Measurements from ENCODE around the gene JMJD6. TPM values are rescaled to one million over a fixed set of nuclear protein-coding genes. Genes with fewer than 3 reads are reported as not detected.

Gene JMJD6
- 65.2 TPM for total RNA-seq
- long read RNA-seq, full-length matches to known transcripts = 86 of 125 reads
- long read RNA-seq, partial matches to known transcripts = 32 of 125 reads
- long read RNA-seq, other reads (novel, unspliced or antisense) = 7 of 125 reads

GRCh38 chr17:76726231-76726775 is at the start of gene JMJD6:
JMJD6 (minus strand) TSS chr17:76726606; CDS start chr17:76726475, 131 bp downstream.
- no peaks in the 10 kb centered on the region for H3K9me3 ChIP-seq (replicated peaks)
- peaks cover 86% of the 10 kb centered on the region for H3K4me1 ChIP-seq
- peaks cover 54% of the 10 kb centered on the region for H3K36me3 ChIP-seq
- DNase-seq = peak; percentile 96
- intact Hi-C loops (cut with micrococcal nuclease) = loop anchor here (10.0 kb wide), 1 partner anchor 52 kb away; no protein-coding TSS in a partner anchor
- no peaks in the 10 kb centered on the region for H3K27me3 ChIP-seq (ENCODE audit: low read depth)
- no peak for TF ChIP-seq CTCF (IDR thresholded peaks at IDR 0.05; ENCODE audit: borderline replicate concordance)
- peak within 1 kb of the TSS; percentile 98 for H3K27ac ChIP-seq (replicated peaks)
- H3K4me3 ChIP-seq = peak within 1 kb of the TSS; percentile 94

GRCh38 chr17:76775021-76775600 is 48.7 kb upstream of the JMJD6 start:
- no peaks in the 10 kb centered on the region for H3K27me3 ChIP-seq (ENCODE audit: low read depth)
- H3K36me3 ChIP-seq = peaks cover 91% of the 10 kb centered on the region
- no peak overlapping the region for H3K27ac ChIP-seq (replicated peaks)
- intact Hi-C loops (cut with micrococcal nuclease) = no loop called here
- no peak for DNase-seq
- peaks cover 13% of the 10 kb centered on the region for H3K4me1 ChIP-seq
- H3K4me3 ChIP-seq = no peak overlapping the region
- no peaks in the 10 kb centered on the region for H3K9me3 ChIP-seq (replicated peaks)
- no peak for TF ChIP-seq CTCF (IDR thresholded peaks at IDR 0.05; ENCODE audit: borderline replicate concordance)

- TF ChIP-seq CTCF (IDR thresholded peaks at IDR 0.05; ENCODE audit: borderline replicate concordance) = no peak
- H3K27ac ChIP-seq (replicated peaks) = peak overlapping the region; percentile 56
- intact Hi-C loops (cut with micrococcal nuclease) = no loop called here
- no peaks in the 10 kb centered on the region for H3K27me3 ChIP-seq (ENCODE audit: low read depth)
- H3K4me1 ChIP-seq = peaks cover 13% of the 10 kb centered on the region
- DNase-seq = no peak
- no peaks in the 10 kb centered on the region for H3K9me3 ChIP-seq (replicated peaks)
- peaks cover 92% of the 10 kb centered on the region for H3K36me3 ChIP-seq
- H3K4me3 ChIP-seq = no peak overlapping the region
Measured at GRCh38 chr17:76772842-76773525, 46.6 kb upstream of the JMJD6 start.

GRCh38 chr17:76758570-76758969 is 32.2 kb upstream of the JMJD6 start:
- H3K36me3 ChIP-seq = peaks cover 61% of the 10 kb centered on the region
- peaks cover 8% of the 10 kb centered on the region for H3K4me1 ChIP-seq
- intact Hi-C loops (cut with micrococcal nuclease) = no loop called here
- no peak for DNase-seq
- H3K9me3 ChIP-seq (replicated peaks) = no peaks in the 10 kb centered on the region
- no peak overlapping the region for H3K4me3 ChIP-seq
- no peak for TF ChIP-seq CTCF (IDR thresholded peaks at IDR 0.05; ENCODE audit: borderline replicate concordance)
- H3K27ac ChIP-seq (replicated peaks) = no peak overlapping the region
- H3K27me3 ChIP-seq (ENCODE audit: low read depth) = no peaks in the 10 kb centered on the region

GRCh38 chr17:76757256-76757655 is 30.9 kb upstream of the JMJD6 start:
- Histone ChIP-seq H3K9me3 (replicated peaks) (no peaks in the 10 kb centered on the region), H3K27ac (replicated peaks) (no peak overlapping the region), H3K27me3 (ENCODE audit: low read depth) (no peaks in the 10 kb centered on the region), H3K4me3 (no peak overlapping the region), H3K36me3 (peaks cover 61% of the 10 kb centered on the region), H3K4me1 (peaks cover 20% of the 10 kb centered on the region)
- intact Hi-C loops (cut with micrococcal nuclease) = no loop called here
- no peak for TF ChIP-seq CTCF (IDR thresholded peaks at IDR 0.05; ENCODE audit: borderline replicate concordance)
- no peak for DNase-seq

All from left ventricle myocardium inferior (tissue), 1 donor.